GM12873 (cell line): ENCODE results near the gene SFT2D2.

Experiments used
- CTCF ChIP-seq: IDR thresholded peaks from 2 replicates; pipeline ENCODE4 v1.5.1; 2012; ENCODE audit warnings: low read depth, mild to moderate bottlenecking, moderate library complexity, low read length, control low read depth; ENCODE audit not compliant: insufficient read depth; ENCODE audit errors: missing control alignments

Gene SFT2D2

GRCh38 chr1:168271636-168272035, 45.8 kb downstream of the SFT2D2 start:
- no peak for TF ChIP-seq CTCF

GRCh38 chr1:168273575-168273974, 47.8 kb downstream of the SFT2D2 start:
- TF ChIP-seq CTCF = no peak

- no peak for TF ChIP-seq CTCF
These were observed 53.4 kb downstream of the SFT2D2 start for GRCh38 chr1:168279253-168279652.

- TF ChIP-seq CTCF = no peak
These were observed 54.6 kb downstream of the SFT2D2 start, which contains the start of gene TBX19 for GRCh38 chr1:168280296-168280927. TBX19 (plus strand) TSS chr1:168280877; CDS start chr1:168281091, 214 bp downstream.

GRCh38 chr1:168281603-168282325, 56.0 kb downstream of the SFT2D2 start:
- no peak for TF ChIP-seq CTCF

- no peak for TF ChIP-seq CTCF
These were observed 59.7 kb downstream of the SFT2D2 start for GRCh38 chr1:168285521-168285790.

GRCh38 chr1:168285971-168286927, 60.4 kb downstream of the SFT2D2 start:
- TF ChIP-seq CTCF = peak; percentile 3
